GM19397 (cell line): ENCODE data around the gene CD300LF.

Source experiments
- ATAC-seq: cut with Tn5 transposase; IDR thresholded peaks from one replicate; pipeline ENCODE4 v1.9.1; 2021; ENCODE audit warnings: mild to moderate bottlenecking, moderate library complexity; ENCODE audit not compliant: unreplicated experiment

CD300LF gene

GRCh38 chr17:74712756-74713155, at the start of gene CD300LF:
TSS of gene CD300LF (minus strand) at chr17:74712923. CDS start at chr17:74712866, 57 bp downstream.
- ATAC-seq, result no peak

DNA sequence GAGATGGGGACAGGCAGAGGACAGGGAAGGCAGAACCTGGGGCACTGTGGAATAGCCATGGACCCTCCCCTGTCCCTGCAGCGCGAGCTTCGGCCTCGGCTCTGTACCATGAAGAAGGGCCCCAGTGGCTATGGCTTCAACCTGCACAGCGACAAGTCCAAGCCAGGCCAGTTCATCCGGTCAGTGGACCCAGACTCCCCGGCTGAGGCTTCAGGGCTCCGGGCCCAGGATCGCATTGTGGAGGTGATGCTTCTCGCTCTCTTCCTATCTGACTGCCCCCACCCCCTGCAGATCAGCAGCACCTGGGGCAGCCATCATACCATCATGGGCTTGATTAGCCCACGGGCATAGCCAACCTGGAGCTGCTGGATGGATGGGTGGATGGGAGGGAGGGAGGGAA, 49.2 kb upstream of the CD300LF start:
- no peak for ATAC-seq

DNA sequence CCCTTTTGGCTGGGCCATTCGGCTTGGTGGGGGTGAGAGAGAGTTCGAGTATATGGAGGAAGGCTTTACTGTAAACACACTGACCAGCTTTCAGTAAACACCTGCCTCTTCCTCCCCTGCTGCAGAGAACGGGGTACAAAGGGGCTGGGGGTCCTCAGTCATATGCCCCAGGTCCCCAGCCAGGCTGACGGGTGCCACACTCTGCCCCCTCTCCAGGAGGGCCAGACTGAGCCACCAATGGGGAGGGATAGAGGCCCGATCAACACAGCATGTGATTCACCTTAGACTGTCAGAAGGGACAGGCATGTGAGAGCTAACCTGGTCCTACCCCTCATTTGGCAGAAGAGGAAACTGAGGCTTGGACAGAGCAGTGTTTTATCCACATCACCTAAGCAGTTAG, 48.7 kb upstream of the CD300LF start:
- ATAC-seq, result no peak

GRCh38 chr17:74760404-74761105, 47.8 kb upstream of the CD300LF start:
- ATAC-seq, result no peak

- ATAC-seq, result no peak
Measured at GRCh38 chr17:74759941-74760340, 47.2 kb upstream of the CD300LF start.

GRCh38 chr17:74759243-74759801, 46.6 kb upstream of the CD300LF start:
- ATAC-seq, result no peak

GRCh38 chr17:74758848-74759168, 46.1 kb upstream of the CD300LF start:
- no peak for ATAC-seq

DNA sequence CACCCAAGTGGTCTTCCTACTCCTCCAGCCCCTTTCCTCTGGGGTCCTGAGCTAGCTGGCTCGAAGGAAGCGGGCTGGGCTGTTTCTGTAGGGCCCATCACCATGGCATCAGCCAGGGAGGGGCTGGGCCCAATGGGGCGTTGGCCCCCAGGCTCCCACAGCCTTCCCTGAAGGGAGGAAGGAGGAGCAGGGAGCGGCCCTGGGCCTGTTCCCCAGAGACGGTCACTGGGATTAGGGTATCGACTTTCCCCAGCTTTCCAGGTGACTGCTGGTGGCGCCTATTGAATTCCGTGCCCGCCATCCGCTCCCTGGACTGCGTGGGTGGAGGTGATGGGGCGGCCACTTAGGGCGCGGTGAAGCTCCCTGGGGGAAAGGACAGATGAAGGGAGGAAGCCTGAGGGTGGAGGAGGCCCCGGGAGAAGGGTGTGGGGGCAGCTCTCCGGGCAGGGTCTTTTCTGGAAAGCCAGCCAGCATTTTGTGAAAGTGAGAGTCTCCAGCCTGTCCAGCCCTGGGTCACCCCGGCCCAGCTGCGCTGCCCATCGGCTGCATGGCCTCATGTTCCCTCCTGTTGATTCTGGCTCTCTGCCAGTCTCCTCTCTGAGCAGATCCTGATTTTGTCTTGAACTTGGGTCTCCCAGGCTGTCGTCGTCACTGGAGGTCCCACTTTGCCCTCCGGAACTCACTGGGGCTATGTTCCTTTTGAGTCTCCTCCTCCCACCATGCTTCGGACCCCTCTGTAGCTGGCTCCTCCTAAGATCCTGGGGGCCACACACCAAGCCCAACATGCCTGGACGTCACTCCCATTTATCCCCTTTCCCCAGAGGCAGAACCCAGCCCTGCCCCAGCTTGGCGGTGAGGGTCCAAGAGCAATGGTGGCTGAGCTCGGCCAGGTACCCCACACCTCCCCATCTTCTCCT, 45.5 kb upstream of the CD300LF start:
- no peak for ATAC-seq

- ATAC-seq, result no peak
Measured at GRCh38 chr17:74757502-74757901, 44.8 kb upstream of the CD300LF start.

DNA sequence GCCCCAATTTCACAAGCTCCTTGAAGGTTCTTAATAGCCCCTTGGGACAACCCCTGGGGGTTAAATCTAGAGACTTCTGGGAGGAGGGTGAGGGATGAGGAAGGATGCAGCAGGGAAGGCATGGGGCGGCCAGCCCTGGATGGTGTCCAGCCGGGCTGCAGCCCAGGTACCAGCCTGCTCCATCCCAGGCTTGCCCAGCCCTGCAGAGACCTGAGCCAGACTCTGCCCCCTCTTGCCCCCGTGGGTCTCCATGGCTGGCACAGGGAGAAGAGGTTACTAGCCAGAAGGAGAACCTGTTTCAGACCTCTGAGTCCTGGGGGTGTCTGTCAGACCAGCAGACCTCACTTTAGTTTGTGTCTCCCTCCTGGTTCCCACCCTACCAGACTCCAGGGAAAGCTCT, 44.2 kb upstream of the CD300LF start:
- ATAC-seq, result no peak

GRCh38 chr17:74755533-74755932, 42.8 kb upstream of the CD300LF start:
- ATAC-seq, result no peak

GRCh38 chr17:74754832-74755231, 42.1 kb upstream of the CD300LF start:
- ATAC-seq, result no peak

- ATAC-seq, result no peak
Measured at GRCh38 chr17:74752822-74753401, 40.2 kb upstream of the CD300LF start.

DNA sequence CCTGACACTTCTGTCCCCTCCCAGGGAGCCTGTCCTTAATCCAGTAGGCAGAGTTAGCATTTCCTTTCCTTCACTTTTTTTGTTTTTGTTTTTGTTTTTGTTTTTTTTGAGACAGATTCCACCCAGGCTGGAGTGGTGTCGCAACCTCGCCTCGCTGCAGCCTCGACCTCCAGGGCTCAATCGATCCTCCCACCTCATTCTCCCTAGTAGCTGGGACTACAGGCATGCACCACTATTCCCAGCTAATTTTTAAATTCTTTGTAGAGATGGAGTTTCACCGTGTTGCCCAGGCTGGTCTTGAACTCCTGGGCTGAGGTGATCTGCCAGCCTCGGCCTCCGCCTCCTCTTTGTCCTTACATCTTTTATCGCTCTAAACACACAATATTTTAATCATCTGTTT, 39.7 kb upstream of the CD300LF start:
- no peak for ATAC-seq

GRCh38 chr17:74750327-74751069, 37.8 kb upstream of the CD300LF start:
- ATAC-seq, result no peak

DNA sequence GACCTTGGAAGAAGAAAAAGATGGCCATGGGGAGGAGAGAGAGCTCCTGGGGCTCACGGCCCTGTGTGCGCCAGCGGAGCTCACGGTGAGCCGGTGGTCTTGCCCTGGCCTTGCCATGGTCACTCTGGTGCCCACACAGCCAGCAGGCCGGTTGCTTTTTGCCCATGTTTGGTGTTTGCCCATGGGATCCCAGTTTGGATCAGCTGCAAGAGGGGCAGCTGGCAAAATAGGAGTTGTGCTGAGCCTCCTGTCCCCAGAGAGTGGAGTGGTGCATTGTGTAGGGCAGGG, 37.3 kb upstream of the CD300LF start:
- no peak for ATAC-seq

DNA sequence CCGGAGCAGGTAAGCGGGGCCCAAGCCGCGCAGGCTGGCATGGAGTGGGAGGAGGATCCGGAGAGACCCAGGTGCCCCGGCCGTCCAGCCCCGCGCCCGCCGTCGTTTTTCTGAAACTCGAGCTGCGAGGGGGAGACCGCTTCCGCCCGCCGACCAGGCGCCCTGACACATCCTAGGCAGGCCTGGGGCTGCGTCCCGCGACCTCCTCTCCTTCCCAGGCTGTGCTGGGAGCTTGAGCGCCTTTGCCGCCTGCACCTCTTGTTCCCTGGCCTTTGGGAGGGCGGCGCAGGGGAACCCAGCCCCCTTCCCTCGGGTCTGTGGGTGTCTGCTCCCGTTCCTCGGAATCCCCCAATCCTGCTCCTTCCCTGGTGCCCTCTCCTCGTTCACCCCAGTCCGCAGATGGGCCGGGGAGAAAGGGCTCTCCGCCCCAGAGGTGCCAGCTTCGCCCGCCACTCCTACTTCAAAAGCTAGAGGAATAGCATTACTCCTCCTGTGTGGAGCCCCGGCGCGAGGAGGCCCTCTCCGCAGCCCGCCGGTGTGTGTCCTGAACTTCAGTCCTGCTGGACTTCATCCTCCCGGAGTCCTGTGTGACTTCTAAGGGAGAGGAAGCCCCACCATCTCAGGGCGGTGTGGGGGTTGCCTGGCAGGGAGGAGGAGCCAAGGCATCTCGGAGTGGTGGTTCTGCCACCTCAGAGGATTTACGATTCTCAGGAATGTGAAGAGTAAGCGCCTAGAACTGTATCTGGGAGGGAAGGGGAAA, 36.7 kb upstream of the CD300LF start:
- peak; percentile 2 for ATAC-seq

DNA sequence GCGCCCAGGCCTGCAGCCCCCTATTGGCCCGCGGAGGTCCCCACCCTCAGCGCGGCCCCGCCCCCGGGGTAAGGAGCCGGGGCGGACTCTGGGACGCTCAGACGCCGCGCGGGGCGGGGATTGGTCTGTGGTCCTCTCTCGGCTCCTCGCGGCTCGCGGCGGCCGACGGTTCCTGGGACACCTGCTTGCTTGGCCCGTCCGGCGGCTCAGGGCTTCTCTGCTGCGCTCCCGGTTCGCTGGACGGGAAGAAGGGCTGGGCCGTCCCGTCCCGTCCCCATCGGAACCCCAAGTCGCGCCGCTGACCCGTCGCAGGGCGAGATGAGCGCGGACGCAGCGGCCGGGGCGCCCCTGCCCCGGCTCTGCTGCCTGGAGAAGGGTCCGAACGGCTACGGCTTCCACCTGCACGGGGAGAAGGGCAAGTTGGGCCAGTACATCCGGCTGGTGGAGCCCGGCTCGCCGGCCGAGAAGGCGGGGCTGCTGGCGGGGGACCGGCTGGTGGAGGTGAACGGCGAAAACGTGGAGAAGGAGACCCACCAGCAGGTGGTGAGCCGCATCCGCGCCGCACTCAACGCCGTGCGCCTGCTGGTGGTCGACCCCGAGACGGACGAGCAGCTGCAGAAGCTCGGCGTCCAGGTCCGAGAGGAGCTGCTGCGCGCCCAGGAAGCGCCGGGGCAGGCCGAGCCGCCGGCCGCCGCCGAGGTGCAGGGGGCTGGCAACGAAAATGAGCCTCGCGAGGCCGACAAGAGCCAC, 36.0 kb upstream of the CD300LF start, which contains the start of gene NHERF1:
TSS of gene NHERF1 (plus strand) at position 100 of the 750 bp plus-strand sequence. CDS start at position 319, 219 bp downstream.
- ATAC-seq, result peak; percentile 88

- no peak for ATAC-seq
Measured at GRCh38 chr17:74748279-74748528, 35.5 kb upstream of the CD300LF start.

DNA sequence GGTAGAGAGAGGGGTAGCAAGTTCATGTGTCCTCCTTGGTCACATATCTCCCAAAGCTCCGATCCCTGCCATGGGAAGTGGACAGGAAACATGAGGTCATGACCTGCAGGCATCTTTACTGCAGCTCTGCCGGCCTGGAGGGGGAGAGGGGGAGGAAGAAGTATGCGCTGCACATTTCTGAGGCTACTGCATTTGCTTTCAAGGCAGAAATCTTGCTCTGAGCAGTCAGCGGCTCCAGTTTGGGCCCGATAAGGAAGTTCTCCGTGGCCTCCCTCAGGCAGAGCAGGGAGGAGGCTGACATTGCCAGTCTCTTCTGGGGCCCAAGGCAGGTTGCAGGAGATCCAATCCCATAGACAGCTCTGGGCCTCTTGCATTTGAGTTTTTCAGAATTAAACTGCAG, 34.2 kb upstream of the CD300LF start:
- ATAC-seq, result no peak
